IPS DF 4.7 (cell line): ENCODE data around the gene B3GALT6.

ENCODE experiments used
- DNase-seq: peaks from one replicate; pipeline ENCODE4 v3.0.0-alpha.2; 2013; ENCODE audit warnings: low spot score; ENCODE audit errors: extremely low read depth

Gene B3GALT6

DNA sequence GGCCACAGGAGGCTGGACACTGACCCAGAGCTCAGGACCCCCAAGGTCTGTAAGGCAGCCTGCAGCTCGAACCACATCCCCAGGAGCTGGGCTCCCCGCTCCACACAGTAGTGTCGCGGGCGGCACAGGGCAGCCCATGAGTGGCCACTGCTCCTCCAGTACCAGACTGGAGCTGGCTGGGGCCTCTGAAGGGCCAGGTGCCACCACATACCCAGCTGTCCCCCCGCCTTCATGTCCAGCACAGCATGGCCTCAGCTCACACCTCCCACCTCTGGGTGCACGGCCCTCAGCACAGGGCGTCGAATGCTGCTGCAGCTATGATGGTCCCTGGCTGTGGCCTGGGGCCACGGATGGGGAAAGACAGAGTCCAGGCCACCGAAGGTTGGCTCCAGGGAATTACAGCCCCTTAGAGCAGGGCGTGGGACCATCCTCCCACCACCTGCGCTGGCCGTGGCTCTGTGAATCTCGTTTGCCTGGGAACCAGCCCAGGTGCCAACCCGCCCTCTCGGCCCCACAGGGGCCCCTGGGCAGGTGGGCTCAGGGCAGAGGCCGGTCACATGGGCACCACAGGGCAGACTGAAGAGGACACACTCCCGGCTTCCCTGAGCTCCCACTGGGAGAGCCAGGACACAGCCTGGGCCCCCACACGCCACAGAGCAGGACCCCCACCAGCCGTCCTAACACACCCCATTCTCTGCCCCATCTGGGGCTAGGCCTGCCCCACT lies 16.0 kb upstream of the B3GALT6 start:
- DNase-seq: no peak

DNA sequence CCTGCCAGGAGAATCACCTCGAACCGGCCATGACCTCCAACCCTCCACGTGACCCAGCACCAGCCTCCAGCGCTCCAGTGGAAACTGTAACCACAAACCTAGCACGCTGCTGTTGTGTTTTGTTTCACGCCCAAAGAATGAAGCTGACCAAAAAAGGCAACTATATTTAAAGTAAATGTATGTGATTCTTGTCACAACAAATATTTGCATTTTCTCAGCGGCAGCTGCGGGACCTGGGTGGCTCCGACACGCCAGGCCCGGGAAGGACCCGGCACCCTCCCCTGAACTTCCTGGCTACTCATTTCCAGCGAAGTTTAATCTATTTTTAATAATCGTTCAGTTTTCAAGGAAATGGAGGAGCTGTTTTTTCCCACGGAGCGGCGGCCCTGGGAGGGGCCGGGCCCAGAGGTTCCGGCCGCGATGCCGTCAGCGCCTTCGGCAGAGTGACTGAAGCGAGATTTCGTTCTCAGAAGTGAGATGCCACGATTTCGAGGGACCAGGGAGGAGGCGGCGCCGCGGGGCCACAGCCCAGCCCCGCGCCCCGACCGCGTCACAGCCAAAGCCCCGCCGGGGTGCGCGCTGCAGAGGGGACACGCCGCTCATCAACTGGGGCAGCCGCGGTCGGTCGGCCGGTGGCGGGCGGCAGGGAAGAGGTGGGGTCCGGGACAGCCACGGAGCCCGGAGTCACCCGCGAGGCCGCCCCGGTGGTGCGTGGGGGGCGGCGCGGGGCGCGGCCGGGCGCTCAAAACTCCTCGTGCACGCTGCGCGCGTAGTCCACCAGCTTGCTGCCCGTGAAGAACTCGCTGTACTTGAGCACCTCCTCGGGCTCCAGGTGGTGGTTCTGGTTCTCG lies 15.0 kb upstream of the B3GALT6 start:
- DNase-seq: no peak

DNA sequence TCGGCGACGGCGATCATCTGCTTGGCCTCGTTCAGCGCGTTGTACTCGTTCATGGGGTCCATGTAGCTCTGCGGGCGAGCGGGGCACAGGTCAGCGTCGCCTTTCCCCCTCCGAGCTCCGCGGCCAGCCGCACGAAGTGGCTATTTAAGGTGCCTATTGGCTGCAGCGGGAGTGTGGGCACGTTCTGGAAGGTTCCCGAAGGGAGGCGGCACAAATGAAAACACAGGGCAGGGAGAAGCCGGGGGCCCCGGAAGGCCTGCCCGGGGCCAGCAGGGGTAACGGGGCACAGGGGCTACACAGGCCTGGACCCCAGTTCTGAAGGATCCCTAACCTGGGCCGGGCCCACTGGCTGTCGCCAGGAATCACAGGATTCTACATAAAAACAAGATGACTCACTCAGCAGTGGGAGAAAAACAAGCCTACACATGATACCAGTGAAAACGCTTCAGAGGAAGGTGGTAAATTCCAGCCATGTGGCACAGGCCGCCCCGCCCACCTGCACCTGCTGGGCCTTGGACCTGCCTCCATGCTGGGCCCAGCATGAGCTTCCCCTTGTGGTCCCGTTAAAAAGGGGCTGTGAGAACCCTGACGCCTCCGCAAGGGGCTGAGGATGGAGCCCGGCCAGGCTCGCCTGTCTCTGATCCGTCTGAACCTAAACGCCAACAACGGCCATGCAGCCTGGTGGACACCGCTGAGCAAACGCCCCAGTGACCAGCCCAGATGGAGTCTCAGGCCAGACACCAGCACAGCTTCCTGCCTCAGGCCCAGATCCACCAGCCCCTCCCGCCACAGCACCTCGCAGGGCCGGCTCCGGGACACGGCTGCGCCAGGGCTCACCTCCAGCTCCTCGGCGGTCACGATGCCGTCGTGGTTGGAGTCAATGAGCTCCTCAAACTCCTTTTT lies 14.2 kb upstream of the B3GALT6 start:
- no peak for DNase-seq

DNA sequence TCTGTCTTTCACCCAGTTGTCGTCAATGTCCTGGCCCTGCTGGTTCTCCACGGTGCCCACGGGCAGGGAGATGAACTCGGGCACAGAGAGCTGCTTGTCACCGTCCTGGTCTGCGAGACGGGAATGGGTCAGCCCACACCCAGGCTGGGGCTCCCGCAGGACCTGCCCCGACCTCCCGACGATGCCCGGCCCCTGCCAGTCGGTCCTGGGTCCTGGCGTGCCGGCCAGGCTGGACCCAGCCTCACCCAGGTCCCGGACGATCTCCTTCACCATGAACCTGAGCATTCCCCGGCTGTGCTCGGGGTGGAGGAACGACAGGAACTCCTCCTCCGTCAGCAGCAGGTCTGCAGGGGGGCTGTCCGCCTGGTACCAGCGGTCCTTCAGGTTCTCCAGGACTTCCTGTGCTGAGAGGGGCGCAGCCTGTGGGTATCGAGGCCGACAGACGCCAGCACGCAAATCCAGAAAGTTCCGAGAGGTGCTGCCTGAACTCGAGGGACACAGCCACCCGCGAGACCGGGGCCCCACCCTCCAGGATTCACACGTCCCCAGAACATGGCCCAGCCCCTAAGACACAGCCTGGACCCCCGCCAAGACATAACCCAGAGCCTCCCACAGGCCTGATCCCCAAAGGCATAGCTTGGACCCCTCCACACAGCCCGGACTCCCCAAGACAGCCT lies 13.4 kb upstream of the B3GALT6 start:
- no peak for DNase-seq

DNA sequence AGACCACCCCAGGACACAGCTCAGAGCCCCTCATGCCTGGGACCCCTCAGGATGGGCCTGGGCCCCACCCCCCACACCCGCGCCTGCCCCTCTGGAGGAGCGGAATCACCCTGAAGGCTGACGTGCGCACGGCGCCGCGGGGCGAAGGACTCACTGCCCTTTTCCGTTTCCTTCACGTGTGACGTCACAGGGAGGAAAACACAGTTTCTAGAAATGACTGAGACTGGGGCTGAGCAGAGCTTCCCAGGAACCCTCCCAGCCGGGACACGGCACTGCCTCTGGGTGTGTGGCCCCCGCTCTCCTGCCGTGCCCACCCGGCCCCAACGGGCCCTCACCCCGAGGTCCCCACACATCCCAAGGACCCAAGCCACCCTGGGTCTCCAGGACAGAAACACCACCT lies 12.7 kb upstream of the B3GALT6 start:
- no peak for DNase-seq

DNA sequence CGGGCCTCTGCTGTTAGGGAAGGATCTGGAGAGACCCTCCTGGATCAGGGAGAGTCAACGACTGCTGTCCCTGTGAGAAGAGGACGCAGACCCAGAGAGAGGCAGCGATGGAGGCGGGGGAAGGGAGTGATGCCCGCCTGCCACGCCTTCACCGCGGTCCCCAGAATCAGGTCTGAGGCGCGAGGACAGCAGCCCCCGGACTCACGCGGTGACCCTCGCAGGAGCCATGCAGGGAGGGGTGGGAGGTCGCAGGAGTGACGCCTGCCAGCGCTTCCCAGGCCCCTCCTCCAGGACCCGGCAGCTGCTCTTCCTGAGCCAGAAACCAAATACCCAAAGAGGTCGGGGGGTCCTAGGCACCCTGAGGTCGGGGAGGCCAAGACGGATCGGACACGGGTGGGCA lies 11.8 kb upstream of the B3GALT6 start:
- DNase-seq: no peak

DNA sequence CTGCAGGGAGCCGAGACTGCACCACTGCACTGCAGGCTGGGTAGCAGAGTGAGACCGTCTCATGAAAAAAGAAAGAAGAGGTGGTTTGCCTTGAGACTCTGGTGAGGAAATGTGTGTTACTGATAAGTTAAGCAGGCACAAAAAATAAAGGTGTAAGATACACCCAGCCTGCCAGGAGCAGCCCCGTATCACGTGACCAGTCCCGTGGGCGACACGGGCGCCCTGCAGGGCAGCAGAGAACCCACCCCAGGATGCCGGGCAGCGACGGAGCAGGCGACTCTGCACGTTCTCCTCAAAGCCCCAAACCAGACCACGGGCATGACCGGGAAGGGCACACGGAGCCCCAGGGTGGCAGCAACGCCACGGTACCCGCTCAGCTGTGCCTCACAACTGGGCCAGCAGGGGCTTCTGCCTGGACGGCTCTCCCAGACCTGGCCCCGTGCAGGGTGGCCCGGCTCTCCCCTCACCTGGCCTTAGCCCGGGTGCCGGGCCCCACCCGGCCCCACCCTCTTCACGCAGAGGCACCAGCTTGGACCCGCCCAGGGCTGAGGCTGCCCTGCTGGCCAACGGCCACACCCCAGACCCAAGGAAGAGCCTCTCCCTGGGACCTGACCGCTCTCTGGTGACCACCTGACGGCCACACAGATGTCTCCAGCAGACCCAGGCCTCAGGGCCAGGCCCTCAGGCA lies 10.0 kb upstream of the B3GALT6 start:
- DNase-seq: no peak

DNA sequence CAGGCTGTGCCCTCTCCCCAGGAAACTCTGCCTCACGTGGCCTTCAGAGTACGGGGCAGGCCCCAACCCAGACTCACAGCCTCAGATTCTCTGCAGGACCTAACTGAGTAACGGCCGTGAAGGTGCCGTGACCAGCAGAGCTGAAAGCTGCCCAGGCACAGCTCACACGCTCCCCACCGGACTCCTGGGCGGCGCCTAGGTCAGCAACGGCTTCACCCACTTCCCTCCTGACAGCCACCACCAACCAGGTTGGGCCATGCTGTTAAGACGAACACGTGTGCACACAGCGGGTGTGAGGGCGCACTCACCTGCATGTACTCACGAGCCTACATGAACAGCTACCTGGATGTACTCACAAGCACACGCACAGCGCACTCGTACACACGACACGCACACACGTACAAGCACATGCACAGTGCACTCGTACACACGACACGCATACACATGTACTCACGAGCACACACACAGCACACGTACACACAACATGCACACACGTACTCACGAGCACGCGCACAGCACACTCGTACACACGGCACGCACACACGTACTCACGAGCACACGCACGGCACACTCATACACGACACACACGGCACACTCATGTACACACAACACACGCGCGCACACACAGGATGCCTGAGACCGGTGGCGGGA lies 9.3 kb upstream of the B3GALT6 start:
- DNase-seq: no peak

DNA sequence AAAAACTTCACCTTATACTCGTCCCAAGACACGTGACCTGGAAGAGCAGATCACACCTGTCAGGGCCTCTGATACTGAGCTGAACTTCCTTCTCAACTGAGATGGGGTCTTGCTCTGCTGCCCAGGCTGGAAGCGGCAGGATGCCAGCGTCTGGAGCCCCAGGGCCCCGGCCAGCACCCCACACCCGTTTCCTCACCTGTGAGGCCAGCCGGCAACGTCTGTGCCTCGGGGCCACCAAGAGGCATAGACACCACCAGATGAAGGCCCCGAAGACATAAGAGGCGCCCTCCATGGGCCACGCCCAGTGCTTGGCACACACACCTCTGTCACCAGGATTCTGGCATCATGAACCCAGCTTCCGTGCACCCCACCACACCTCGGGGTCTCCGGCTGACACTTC lies 8.7 kb upstream of the B3GALT6 start:
- no peak for DNase-seq

DNA sequence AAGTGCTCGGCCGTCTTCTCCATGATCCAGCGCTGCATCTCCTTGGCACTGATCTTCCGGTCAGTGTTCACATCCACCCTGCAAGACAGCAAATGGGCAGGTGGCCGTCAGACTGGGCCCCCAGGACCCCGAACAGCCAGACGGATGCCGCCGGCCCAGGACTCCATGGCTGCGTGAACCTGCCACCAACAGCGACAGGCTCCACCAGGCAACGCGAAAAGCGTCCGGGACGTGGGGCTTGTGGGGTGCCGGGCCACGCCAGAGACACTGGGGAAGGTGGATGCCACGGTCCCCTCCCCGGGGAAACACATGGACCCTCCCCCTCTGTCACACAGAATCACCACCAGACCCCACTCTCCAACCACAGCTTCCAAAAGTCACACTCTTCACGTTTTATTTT lies 8.1 kb upstream of the B3GALT6 start:
- DNase-seq: no peak

DNA sequence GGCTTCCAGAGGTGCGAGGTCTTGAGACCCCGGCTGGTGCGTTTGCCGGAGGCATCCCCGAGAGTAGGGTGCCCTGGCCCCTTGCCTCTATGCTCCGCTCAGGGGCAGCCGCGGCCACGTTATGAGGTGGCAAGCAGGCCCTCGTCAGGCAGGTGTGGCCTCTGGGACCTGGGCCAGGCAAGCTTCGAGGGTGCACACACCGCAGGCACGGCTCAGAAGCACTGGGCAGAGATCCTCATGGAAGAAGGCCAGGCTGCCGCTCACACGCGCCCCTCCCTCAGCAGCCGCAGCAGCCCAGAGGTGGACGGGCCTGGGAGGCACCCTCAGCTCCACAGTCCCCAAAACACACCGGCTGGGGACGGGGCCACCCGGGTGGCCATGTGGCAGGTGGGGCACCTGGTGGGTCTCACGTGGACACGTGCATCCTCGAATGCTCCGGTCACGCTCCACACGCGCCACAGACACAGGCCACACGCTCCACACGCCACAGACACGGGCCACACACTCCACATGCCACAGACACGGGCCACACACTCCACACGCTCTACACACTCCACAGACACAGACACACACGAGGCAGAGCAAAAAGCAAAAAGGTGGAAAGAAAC lies 6.7 kb upstream of the B3GALT6 start:
- no peak for DNase-seq

DNA sequence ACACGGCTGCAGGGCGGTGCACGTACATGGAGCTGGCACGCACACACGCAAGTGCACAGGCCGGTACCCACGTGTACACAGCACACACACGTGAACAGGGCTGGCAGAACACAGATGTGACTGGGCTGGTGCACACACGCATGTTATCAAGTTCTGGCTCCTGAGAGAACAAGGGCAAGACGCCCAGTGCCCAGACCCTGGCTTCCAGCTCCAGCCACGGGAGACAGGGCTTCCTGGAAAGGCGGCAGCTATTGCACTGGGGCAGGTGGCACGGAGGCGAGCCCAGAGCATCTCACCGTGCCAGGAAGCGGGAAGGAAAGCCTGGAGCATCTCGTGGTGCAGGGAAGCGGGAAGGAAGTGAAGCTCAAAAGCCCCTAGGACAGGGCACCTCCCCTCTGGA lies 6.1 kb upstream of the B3GALT6 start:
- no peak for DNase-seq

DNA sequence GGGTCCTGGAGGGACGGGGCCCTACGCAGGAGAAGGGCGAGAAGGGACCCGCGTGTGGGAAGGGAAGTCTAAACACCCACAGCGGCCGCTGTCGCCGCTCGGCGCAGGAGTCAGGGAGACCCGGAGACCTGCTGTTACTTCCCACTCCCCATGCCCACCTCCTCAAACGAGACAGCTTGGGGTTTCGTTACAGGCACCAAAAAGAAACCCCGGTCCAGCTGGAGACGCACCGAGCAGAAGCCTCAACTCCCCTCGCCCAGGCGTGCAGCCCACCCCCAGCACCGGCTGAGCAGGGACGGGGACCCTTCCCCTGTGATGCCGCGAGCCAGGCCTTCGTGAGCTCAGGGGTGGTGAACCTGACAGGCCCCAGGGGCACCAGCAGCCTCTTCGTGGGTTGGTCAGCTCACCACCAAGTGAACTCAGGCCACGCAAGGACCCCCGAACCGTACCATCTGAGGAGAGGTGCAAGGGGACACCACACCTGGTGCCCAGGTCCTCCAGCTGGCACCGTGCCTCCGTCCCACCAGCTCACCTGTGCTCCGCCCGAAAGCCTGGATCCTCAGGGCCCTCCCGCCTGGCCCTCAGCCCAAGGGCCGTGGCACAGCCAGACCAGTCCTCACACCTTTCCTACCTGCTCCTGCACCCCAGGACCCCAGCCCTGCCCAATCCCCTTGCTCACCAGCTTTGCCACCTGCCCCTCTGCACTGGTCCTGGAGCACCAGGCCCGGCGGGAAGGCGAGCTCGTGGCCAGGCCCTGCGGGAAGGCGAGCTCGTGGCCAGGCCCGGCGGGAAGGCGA lies 5.3 kb upstream of the B3GALT6 start:
- DNase-seq: no peak

DNA sequence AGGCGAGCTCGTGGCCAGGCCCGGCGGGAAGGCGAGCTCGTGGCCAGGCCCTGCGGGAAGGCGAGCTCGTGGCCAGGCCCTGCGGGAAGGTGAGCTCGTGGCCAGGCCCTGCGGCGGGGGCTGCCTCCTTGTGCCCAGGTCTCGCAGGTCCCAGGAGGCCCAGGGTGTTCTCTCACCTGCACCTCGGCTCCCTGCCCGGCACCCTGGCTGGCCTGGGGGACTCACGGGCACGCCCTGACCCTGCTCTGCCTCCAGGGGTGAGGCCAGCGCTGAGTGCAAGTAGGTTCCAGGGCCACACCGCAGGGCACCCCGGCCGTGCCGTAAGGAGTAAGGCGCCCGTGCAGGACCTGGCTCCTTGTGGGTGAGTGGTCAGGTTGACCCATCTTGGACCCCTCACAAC lies 4.7 kb upstream of the B3GALT6 start:
- no peak for DNase-seq

DNA sequence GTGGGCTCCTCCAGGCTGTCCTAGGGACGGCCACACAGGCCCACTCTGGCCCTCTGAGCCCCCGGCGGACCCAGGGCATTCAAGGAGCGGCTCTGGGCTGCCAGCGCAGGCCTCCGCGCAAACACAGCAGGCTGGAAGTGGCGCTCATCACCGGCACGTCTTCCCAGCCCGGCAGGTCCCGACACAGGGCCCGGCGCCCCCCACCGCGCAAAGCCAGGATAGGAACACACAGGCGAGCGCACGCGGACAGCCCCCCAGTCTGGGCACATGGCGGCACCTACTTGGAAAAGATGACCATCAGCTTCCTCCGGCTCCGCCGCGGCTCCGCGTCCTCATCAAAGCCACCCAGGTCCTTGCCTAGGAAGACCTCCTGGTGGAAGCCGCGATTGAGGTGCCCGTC lies 3.9 kb upstream of the B3GALT6 start:
- DNase-seq: no peak

DNA sequence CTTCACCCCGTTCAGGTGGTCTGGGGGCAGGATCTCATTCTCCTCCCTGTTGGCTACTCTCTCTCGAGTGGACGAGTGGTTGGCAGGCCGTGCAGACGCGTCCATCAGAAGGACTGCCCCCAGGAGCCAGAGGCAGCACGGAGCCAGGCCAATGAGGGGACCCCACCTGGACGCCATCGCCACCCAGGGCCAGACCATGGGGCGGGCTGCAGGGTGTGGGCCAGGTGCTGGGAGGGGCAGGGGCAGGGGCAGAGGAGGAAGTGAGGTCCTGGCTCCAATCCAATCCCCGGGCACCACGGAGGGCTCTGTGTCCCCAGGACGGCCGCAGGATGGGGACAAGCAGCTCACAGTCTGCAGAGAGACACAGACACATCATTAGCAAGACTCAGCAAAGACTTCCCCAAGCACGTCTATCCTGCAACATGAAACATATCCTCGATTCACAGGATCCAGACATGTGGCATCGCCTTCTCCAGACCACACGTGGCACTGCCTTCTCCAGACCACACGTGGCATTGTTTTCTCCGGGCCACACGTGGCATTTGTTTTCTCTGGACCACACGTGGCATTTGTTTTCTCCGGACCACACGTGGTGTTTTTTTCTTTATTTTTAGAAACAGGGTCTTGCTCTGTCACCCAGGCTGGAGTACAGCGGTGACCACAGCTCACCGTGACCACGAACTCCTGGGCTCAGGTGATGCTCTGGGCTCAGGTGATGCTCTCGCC lies 3.3 kb upstream of the B3GALT6 start:
- DNase-seq: no peak

DNA sequence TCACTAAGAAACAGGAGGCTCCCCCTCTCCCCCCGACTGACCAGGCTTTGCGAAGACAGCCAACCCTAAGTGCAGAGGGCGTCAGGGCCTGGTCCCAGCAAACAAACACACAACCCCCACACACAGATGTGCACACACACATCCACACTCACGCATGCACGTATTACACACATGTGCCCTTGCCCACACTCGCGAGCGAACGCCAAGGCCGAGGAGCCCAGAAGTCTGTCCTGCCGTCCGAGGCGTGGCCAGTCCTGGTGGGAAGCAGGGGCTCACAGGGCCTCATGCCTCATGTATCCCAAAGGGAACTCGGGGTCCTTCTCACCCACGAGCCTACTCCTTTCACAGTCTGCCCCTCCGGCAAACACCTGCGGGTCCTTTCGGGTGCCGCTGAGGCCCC lies 2.3 kb upstream of the B3GALT6 start:
- no peak for DNase-seq

DNA sequence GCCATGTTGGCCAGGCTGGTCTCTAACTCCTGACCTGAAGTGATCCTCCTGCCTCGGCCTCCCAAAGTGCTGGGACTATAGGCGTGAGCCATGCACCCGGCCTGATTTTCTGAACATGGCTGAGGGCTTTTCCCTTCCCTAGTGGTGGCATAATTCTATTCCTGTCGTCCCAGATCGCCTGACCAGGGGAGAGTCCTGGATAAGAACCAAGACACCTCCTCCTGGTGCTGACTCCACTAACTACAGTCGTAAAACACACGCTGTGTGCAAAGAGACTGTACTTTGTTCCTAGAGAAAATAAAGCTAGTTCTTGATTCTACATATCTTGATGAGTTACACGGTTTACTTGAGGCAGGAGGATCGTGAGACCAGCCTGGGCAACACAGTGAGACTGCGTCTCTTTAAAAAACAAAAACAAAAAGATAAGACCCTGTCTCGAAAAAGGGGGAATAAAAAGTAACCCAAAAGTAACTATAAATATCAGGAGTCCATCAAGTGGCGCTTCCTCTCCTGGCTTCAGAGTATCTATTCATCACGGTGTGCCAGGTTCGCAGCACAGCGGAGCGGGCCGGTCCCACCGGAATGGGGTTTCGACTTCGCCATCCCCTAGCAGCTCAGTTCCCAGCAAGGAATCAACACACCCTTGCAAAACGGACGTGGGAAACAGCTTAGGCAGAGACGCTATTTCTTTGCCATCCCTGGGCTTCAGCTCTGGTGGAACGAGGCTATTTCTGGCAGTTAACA lies 1.2 kb upstream of the B3GALT6 start:
- DNase-seq: no peak
